Measurements from ENCODE around the gene ATOH8.

ATOH8 gene

DNA sequence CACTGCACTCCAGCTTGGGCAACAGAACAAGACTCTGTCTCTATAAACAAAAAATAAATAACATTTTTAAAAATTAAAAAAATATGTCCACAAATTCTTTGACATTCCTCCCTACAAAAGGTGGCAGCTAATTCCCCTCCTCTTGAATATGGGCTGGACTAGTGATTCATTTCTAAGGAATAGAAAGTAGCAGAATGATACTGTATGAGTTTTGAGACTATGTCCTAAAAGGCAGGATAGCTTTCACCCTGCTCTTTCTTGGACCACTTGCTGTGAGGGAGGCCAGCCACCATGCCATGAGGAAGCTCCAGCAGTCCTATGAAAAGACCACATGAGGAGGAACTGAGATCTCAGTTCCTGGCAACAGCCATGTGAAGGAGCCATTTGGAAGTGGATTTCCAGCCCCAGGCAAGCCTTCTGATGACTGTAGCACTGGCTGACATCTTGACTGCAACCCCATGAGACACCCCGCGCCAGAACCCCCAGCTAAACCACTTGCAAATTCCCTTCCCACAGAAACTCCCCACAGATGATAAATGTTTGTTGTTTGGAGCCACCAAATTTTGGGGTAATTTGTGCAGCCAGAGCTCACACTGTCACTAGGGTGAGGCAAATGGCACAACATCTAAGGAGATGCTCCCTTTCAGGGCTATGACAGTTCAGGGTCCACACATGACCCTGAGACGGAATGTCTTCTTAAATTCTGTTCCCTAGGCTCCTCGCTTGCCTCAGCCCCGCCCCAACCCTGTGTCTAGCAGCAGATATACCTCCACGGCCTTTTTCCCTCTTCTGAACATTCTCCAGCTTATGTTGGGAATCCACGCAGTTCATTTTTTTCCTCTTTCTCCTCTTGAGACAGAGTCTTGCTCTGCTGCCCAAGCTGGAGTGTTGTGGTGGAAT, 17.1 kb upstream of the ATOH8 start:
- DNase-seq = no peak

GRCh38 chr2:85737481-85737880, 16.3 kb upstream of the ATOH8 start:
- DNase-seq = no peak

GRCh38 chr2:85737961-85738360, 15.8 kb upstream of the ATOH8 start:
- DNase-seq = no peak

DNA sequence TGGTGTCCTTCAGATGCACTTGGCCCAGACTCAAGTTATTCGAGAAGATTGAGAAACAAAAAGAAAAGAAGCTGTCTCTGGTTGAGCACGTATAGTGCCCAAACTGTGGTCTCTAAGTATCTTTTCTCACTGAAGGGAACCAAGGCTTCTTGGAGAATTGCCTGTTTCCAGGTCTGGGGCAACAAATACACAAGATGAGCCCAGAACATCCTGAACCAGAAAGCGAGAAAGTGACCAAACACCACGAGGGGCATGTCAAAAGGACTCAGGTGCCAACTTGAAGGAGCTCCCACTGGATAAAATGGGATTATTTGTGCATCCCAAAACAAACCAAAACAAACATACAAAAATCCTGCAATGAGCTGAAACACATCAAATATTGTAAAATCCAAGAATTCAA, 13.6 kb upstream of the ATOH8 start:
- no peak for DNase-seq

DNA sequence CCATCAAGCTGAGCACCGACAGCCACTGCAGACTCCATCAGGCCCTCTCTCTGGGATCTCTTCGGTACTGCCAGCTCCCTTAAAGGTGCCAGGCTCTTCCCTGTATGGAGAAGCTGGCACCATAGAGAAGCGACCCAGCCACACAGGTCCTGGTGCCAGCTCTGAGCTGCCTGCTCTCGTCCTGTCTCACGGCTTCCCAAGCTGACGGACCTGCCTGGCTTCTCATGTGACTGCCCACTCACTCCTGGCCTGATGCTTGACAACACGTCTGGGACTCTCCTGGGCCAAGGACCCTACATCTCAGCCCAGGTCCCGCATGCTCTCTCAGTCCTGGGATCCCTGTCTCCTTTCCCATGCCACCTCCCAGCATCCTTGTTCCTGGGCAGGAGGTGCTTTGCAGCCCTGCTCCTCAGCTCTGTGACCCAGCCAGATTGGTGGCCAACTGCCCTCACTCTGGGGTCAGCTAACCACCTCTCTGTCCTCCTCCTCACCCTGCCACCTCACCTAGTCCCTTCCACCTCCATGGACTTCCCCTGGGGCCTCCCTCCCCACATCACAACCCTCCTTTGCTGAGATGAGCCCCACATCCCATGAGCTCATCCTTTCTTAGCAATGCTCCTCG, 12.5 kb upstream of the ATOH8 start:
- DNase-seq = no peak

DNA sequence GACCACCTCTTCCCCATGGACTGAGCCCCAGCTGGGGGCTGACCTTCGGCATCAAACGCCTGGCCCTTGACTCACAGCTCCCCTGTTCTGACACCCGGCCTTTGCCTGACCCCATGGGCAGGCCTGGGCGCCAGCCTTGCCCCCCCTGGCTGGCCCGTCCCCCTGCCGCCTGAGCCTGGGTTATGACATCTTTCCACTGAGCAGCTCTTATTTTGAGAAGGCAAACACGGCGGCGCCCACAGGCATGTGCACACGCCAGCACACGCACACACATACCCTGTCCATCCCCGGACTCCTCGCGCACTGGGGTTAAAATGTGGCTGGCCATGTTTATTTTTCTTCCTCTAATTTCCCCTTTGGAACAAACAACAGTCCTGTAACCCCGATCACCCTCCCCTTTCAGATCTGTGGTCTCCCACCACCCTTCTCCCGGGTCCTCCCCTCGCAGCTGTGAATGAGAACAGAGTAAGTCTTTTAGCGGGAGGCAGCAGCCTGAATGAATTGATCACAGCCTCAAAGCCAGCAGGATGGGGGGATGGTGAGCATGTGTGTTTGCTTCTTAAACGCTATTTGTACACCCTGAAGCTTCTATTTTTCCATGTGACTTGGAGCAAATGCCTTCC, 11.8 kb upstream of the ATOH8 start:
- DNase-seq = no peak

DNA sequence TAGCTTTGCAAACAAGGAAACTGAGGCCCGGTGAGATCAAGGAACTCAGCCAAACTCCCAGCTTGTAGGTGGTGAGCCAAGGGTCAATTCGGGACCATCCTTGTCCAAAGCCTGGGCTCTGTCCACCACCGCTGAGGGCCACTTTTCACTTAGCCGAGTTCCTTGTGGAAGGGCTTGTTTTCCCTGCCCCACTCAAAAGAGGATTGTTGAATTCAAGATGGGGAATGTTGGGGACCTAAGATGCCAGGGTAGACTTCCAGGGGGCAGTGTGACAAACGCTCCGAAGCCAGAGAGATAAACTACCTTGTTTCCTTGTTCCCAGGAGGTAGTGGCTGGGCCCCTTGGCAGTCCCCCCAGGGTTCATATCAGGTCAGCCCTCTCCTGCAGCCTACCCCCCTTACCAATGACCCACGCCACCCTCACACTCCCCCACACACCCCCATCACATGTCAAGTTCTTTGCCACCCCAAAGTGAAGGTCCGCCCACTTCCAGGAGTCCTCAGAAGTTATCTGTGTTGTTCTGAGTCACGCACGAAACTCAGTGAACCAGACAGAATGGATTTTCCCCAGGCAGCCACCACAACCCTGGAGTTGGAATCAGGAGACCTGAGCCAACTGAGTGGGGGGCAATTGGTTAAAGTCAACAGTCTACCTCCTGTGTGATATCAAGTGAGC, 10.3 kb upstream of the ATOH8 start:
- no peak for DNase-seq

DNA sequence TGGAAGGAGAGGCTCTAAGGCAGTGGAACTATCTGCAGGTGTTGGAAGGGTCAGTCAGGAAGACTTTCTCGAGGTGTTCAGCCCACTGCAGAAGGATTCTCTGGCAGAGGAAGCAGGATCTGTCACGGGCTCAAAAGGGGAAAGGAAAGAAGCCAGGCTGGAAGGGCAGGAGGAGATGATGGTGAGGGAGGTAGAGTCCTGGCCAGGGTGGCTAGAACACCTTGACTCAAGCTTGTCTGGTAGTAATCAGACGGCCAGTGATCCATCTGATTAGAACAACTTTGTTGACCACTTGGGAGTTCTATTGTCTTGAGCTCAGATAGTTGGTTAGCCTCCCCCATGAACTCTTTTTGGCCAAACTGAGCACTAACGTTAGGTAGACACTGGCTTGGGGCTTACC, 9.7 kb upstream of the ATOH8 start:
- DNase-seq = no peak

- no peak for DNase-seq
Measured at GRCh38 chr2:85744741-85745601, 8.8 kb upstream of the ATOH8 start.

GRCh38 chr2:85745619-85746018, 8.2 kb upstream of the ATOH8 start:
- no peak for DNase-seq

GRCh38 chr2:85746321-85747004, 7.3 kb upstream of the ATOH8 start:
- DNase-seq = no peak

- DNase-seq = no peak
Measured at GRCh38 chr2:85747441-85747840, 6.3 kb upstream of the ATOH8 start.

GRCh38 chr2:85748039-85748734, 5.6 kb upstream of the ATOH8 start:
- DNase-seq = no peak

DNA sequence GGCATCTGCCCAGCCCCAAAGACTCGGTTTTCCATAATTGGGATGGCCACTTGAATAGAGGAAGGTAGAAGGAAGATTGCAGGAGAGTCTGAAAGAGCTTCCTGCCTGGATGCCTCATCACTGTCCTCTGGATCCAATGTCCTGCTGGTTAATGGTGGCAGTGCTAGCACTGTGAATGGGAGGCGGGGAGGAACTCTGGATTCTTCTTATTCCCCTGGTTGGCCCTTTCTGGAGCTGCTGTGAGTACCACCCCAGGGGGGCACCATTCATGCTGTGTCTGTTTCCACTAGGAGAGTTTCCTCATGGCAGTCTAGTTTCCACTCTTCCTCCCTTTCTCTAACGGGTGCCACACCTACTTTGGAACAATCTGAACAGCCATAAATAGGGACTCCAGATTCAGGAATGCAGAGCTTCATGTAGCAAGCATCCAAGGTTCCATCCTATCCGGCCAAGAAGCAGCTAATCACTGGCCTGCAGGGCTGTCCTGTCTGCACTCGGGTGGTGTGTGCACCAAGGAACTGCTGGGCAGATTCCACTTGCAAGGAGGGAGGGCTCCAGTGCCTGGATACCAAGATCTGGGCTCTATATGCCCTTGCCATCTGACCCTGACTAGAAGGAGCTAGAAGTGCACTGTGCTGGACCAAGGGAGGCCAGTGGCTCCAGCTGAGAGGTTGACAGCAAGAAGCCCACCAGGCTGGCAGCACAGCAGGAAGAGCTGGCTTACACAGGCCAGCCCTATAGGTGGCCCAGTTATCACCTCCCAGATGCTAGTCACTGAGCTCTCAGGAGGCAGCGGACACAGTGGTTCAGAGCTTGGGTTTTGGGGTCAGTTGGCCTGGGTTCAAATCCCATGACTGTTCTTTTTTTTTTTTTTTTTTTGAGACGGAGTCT, 4.6 kb upstream of the ATOH8 start:
- DNase-seq = no peak

DNA sequence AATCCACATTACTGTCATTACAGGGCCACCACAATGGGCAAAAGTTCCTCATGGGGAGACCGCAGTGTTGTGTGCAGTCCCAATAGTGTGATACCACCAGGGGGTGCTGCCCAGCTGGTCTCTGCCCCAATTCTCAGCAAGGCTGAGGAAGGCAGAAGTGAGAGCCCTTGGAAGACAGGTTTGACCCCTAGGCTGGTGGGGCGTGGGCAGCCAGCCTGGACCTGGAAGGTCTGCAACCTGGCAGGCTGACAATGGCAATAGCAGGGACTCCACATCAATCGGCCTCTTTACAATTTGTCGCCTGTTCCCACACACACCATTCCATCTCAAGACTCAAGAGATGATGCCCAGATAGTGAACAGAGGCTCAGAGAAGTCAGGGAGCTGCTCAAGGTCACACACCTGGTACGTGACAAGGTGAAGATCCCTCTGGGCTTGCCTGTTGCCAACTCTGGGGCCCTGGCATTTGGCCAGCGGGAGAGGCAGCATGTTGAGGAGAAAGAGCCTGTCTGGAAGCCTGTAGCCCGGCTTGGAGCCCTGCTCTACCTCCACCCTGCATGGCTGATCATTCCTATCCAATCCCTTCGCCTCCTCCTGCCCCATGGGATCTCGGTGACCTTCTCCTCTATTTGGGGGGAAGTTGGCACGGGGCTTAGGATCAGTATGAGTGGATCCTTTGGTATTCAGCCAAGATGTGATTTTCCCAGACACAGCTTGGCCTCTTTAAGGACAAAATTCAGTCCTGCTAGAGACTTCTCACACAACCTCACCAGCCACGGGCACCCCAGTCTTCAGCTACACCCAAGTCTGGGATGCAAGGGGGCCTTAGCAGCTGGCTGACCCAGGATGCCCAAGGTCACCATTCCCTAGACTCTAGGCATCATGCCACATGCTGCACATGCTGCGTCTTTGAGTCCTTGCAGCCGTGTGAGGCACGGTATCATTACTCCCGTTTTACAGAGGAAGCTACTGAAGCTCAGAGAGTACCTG, 2.9 kb upstream of the ATOH8 start:
- no peak for DNase-seq

DNA sequence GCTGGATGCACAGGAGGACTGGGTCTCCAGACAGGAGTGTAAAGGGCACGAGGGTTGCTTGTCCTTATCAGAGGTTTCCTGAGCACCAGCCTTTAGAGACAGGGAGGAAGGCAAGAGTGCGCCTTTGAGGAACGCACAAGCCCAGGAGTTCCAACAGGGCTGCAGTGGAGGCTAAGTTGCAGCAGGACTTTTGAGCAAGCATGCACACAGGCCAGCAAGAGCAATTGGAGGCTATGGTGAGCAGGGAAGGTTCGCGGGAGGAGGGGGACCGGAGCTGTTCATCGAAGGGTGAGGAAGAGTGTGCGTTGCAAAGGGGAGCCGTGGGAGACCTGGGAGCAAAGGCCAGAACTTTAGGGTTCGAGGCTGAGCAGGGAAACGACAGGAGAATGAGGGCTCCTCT, 2.2 kb upstream of the ATOH8 start:
- no peak for DNase-seq

- no peak for DNase-seq
Measured at GRCh38 chr2:85753035-85753524, 711 bp upstream of the ATOH8 start.

- DNase-seq = no peak
Measured at GRCh38 chr2:85754313-85755095, 713 bp downstream of the ATOH8 start.
